Measurements from ENCODE around the gene GRIA4. TPM values are rescaled to one million over a fixed set of nuclear protein-coding genes. Genes with fewer than 3 reads are reported as not detected.

Gene GRIA4
- total RNA-seq, 1 donor from 2014 or later, result 14.1 TPM

GRCh38 chr11:105701098-105701497, 91.2 kb downstream of the GRIA4 start:
- Histone ChIP-seq H3K4me1 (ENCODE audit: control insufficient read depth in 3 of 3, insufficient read depth in 3 of 3, low read length in 3 of 3) (no peaks in the 10 kb centered on the region), H3K4me3 (ENCODE audit: low read length in 3 of 3) (no peak overlapping the region), H3K9me3 (ENCODE audit: control insufficient read depth in 3 of 3, low read length in 3 of 3) (no peaks in the 10 kb centered on the region), H3K27me3 (ENCODE audit: control insufficient read depth in 3 of 3, insufficient read depth in 3 of 3, low read length in 3 of 3) (no peaks in the 10 kb centered on the region), H3K27ac (ENCODE audit: low read depth, low read length) (no peak overlapping the region), H3K9ac (ENCODE audit: low read depth in 1 of 3, low read length in 3 of 3) (no peak overlapping the region), H3K36me3 (ENCODE audit: control insufficient read depth in 3 of 3, insufficient read depth in 3 of 3, low read length in 3 of 3) (no peaks in the 10 kb centered on the region)

- Histone ChIP-seq H3K9ac (ENCODE audit: low read depth in 1 of 3, low read length in 3 of 3) (no peak overlapping the region), H3K27me3 (ENCODE audit: control insufficient read depth in 3 of 3, insufficient read depth in 3 of 3, low read length in 3 of 3) (no peaks in the 10 kb centered on the region), H3K4me3 (ENCODE audit: low read length in 3 of 3) (no peak overlapping the region), H3K9me3 (ENCODE audit: control insufficient read depth in 3 of 3, low read length in 3 of 3) (no peaks in the 10 kb centered on the region), H3K36me3 (ENCODE audit: control insufficient read depth in 3 of 3, insufficient read depth in 3 of 3, low read length in 3 of 3) (no peaks in the 10 kb centered on the region), H3K4me1 (ENCODE audit: control insufficient read depth in 3 of 3, insufficient read depth in 3 of 3, low read length in 3 of 3) (no peaks in the 10 kb centered on the region), H3K27ac (ENCODE audit: low read depth, low read length) (no peak overlapping the region)
These were observed 96.1 kb downstream of the GRIA4 start for GRCh38 chr11:105705786-105706530.

GRCh38 chr11:105713106-105713505, 103.2 kb downstream of the GRIA4 start:
- Histone ChIP-seq H3K27me3 (ENCODE audit: control insufficient read depth in 3 of 3, insufficient read depth in 3 of 3, low read length in 3 of 3) (no peaks in the 10 kb centered on the region), H3K9me3 (ENCODE audit: control insufficient read depth in 3 of 3, low read length in 3 of 3) (no peaks in the 10 kb centered on the region), H3K9ac (ENCODE audit: low read depth in 1 of 3, low read length in 3 of 3) (no peak overlapping the region), H3K4me1 (ENCODE audit: control insufficient read depth in 3 of 3, insufficient read depth in 3 of 3, low read length in 3 of 3) (no peaks in the 10 kb centered on the region), H3K36me3 (ENCODE audit: control insufficient read depth in 3 of 3, insufficient read depth in 3 of 3, low read length in 3 of 3) (no peaks in the 10 kb centered on the region), H3K4me3 (ENCODE audit: low read length in 3 of 3) (no peak overlapping the region), H3K27ac (ENCODE audit: low read depth, low read length) (no peak overlapping the region)

GRCh38 chr11:105713696-105714095, 103.8 kb downstream of the GRIA4 start:
- H3K27me3 ChIP-seq (ENCODE audit: control insufficient read depth in 3 of 3, insufficient read depth in 3 of 3, low read length in 3 of 3), result no peaks in the 10 kb centered on the region

GRCh38 chr11:105718641-105719040, 108.8 kb downstream of the GRIA4 start:
- Histone ChIP-seq H3K9me3 (ENCODE audit: control insufficient read depth in 3 of 3, low read length in 3 of 3) (no peaks in the 10 kb centered on the region), H3K27me3 (ENCODE audit: control insufficient read depth in 3 of 3, insufficient read depth in 3 of 3, low read length in 3 of 3) (no peaks in the 10 kb centered on the region), H3K4me1 (ENCODE audit: control insufficient read depth in 3 of 3, insufficient read depth in 3 of 3, low read length in 3 of 3) (no peaks in the 10 kb centered on the region), H3K9ac (ENCODE audit: low read depth in 1 of 3, low read length in 3 of 3) (no peak overlapping the region), H3K27ac (ENCODE audit: low read depth, low read length) (no peak overlapping the region), H3K36me3 (ENCODE audit: control insufficient read depth in 3 of 3, insufficient read depth in 3 of 3, low read length in 3 of 3) (no peaks in the 10 kb centered on the region), H3K4me3 (ENCODE audit: low read length in 3 of 3) (no peak overlapping the region)

More at GRCh38 chr11:105713696-105714095, 103.8 kb downstream of the GRIA4 start:
- H3K9ac ChIP-seq (ENCODE audit: low read depth in 1 of 3, low read length in 3 of 3), result no peak overlapping the region
- no peaks in the 10 kb centered on the region for H3K9me3 ChIP-seq (ENCODE audit: control insufficient read depth in 3 of 3, low read length in 3 of 3)
- no peak overlapping the region for H3K4me3 ChIP-seq (ENCODE audit: low read length in 3 of 3)
- no peaks in the 10 kb centered on the region for H3K4me1 ChIP-seq (ENCODE audit: control insufficient read depth in 3 of 3, insufficient read depth in 3 of 3, low read length in 3 of 3)
- H3K27ac ChIP-seq (ENCODE audit: low read depth, low read length), result no peak overlapping the region
- no peaks in the 10 kb centered on the region for H3K36me3 ChIP-seq (ENCODE audit: control insufficient read depth in 3 of 3, insufficient read depth in 3 of 3, low read length in 3 of 3)

- Histone ChIP-seq H3K36me3 (ENCODE audit: control insufficient read depth in 3 of 3, insufficient read depth in 3 of 3, low read length in 3 of 3) (no peaks in the 10 kb centered on the region), H3K4me3 (ENCODE audit: low read length in 3 of 3) (no peak overlapping the region), H3K4me1 (ENCODE audit: control insufficient read depth in 3 of 3, insufficient read depth in 3 of 3, low read length in 3 of 3) (no peaks in the 10 kb centered on the region), H3K27ac (ENCODE audit: low read depth, low read length) (no peak overlapping the region), H3K9me3 (ENCODE audit: control insufficient read depth in 3 of 3, low read length in 3 of 3) (no peaks in the 10 kb centered on the region), H3K27me3 (ENCODE audit: control insufficient read depth in 3 of 3, insufficient read depth in 3 of 3, low read length in 3 of 3) (no peaks in the 10 kb centered on the region), H3K9ac (ENCODE audit: low read depth in 1 of 3, low read length in 3 of 3) (no peak overlapping the region)
These were observed 109.4 kb downstream of the GRIA4 start for GRCh38 chr11:105719073-105719822.

- no peaks in the 10 kb centered on the region for H3K27me3 ChIP-seq (ENCODE audit: control insufficient read depth in 3 of 3, insufficient read depth in 3 of 3, low read length in 3 of 3)
- no peaks in the 10 kb centered on the region for H3K4me1 ChIP-seq (ENCODE audit: control insufficient read depth in 3 of 3, insufficient read depth in 3 of 3, low read length in 3 of 3)
- H3K9ac ChIP-seq (ENCODE audit: low read depth in 1 of 3, low read length in 3 of 3), result no peak overlapping the region
- no peak overlapping the region for H3K27ac ChIP-seq (ENCODE audit: low read depth, low read length)
- no peak overlapping the region for H3K4me3 ChIP-seq (ENCODE audit: low read length in 3 of 3)
- H3K36me3 ChIP-seq (ENCODE audit: control insufficient read depth in 3 of 3, insufficient read depth in 3 of 3, low read length in 3 of 3), result no peaks in the 10 kb centered on the region
- H3K9me3 ChIP-seq (ENCODE audit: control insufficient read depth in 3 of 3, low read length in 3 of 3), result no peaks in the 10 kb centered on the region
These were observed 110.2 kb downstream of the GRIA4 start for GRCh38 chr11:105720096-105720495.

- H3K36me3 ChIP-seq (ENCODE audit: control insufficient read depth in 3 of 3, insufficient read depth in 3 of 3, low read length in 3 of 3), result no peaks in the 10 kb centered on the region
These were observed 113.4 kb downstream of the GRIA4 start for GRCh38 chr11:105723269-105723668.

GRCh38 chr11:105732611-105733010, 122.7 kb downstream of the GRIA4 start:
- Histone ChIP-seq H3K9me3 (ENCODE audit: control insufficient read depth in 3 of 3, low read length in 3 of 3) (no peaks in the 10 kb centered on the region), H3K27me3 (ENCODE audit: control insufficient read depth in 3 of 3, insufficient read depth in 3 of 3, low read length in 3 of 3) (no peaks in the 10 kb centered on the region), H3K9ac (ENCODE audit: low read depth in 1 of 3, low read length in 3 of 3) (no peak overlapping the region), H3K4me1 (ENCODE audit: control insufficient read depth in 3 of 3, insufficient read depth in 3 of 3, low read length in 3 of 3) (no peaks in the 10 kb centered on the region), H3K27ac (ENCODE audit: low read depth, low read length) (no peak overlapping the region), H3K36me3 (ENCODE audit: control insufficient read depth in 3 of 3, insufficient read depth in 3 of 3, low read length in 3 of 3) (no peaks in the 10 kb centered on the region), H3K4me3 (ENCODE audit: low read length in 3 of 3) (no peak overlapping the region)

More at GRCh38 chr11:105723269-105723668, 113.4 kb downstream of the GRIA4 start:
- H3K9ac ChIP-seq (ENCODE audit: low read depth in 1 of 3, low read length in 3 of 3), result no peak overlapping the region
- H3K27me3 ChIP-seq (ENCODE audit: control insufficient read depth in 3 of 3, insufficient read depth in 3 of 3, low read length in 3 of 3), result no peaks in the 10 kb centered on the region
- H3K9me3 ChIP-seq (ENCODE audit: control insufficient read depth in 3 of 3, low read length in 3 of 3), result no peaks in the 10 kb centered on the region
- H3K4me1 ChIP-seq (ENCODE audit: control insufficient read depth in 3 of 3, insufficient read depth in 3 of 3, low read length in 3 of 3), result no peaks in the 10 kb centered on the region
- no peak overlapping the region for H3K27ac ChIP-seq (ENCODE audit: low read depth, low read length)
- no peak overlapping the region for H3K4me3 ChIP-seq (ENCODE audit: low read length in 3 of 3)

GRCh38 chr11:105734426-105734825, 124.6 kb downstream of the GRIA4 start:
- Histone ChIP-seq H3K36me3 (ENCODE audit: control insufficient read depth in 3 of 3, insufficient read depth in 3 of 3, low read length in 3 of 3) (no peaks in the 10 kb centered on the region), H3K4me3 (ENCODE audit: low read length in 3 of 3) (no peak overlapping the region), H3K9ac (ENCODE audit: low read depth in 1 of 3, low read length in 3 of 3) (no peak overlapping the region), H3K27me3 (ENCODE audit: control insufficient read depth in 3 of 3, insufficient read depth in 3 of 3, low read length in 3 of 3) (no peaks in the 10 kb centered on the region), H3K4me1 (ENCODE audit: control insufficient read depth in 3 of 3, insufficient read depth in 3 of 3, low read length in 3 of 3) (no peaks in the 10 kb centered on the region), H3K27ac (ENCODE audit: low read depth, low read length) (no peak overlapping the region), H3K9me3 (ENCODE audit: control insufficient read depth in 3 of 3, low read length in 3 of 3) (no peaks in the 10 kb centered on the region)
